GM18861 (cell line): ENCODE data around the gene DMWD.

Experiments
- ATAC-seq: cut with Tn5 transposase; IDR thresholded peaks from one replicate; pipeline ENCODE4 v1.9.1; 2021; ENCODE audit not compliant: unreplicated experiment

Gene DMWD

GRCh38 chr19:45786533-45786894, 6.1 kb downstream of the DMWD start:
- ATAC-seq = no peak

GRCh38 chr19:45785781-45786532, 6.7 kb downstream of the DMWD start:
- no peak for ATAC-seq

- ATAC-seq = no peak
Observed at GRCh38 chr19:45785097-45785496, 7.5 kb downstream of the DMWD start.

GRCh38 chr19:45784096-45784495, 8.5 kb downstream of the DMWD start:
- no peak for ATAC-seq

GRCh38 chr19:45782820-45783785, 9.5 kb downstream of the DMWD start:
- ATAC-seq = no peak

GRCh38 chr19:45782162-45782691, 10.4 kb downstream of the DMWD start, which contains the start of gene DMPK:
TSS of gene DMPK (minus strand) at chr19:45782490. CDS start at chr19:45782352, 138 bp downstream.
- ATAC-seq = no peak

GRCh38 chr19:45781214-45782161, 11.2 kb downstream of the DMWD start:
- ATAC-seq = no peak

- no peak for ATAC-seq
Observed at GRCh38 chr19:45780448-45781213, 12.0 kb downstream of the DMWD start.

- ATAC-seq = no peak
Observed at GRCh38 chr19:45780146-45780447, 12.5 kb downstream of the DMWD start.

GRCh38 chr19:45779231-45780145, 13.2 kb downstream of the DMWD start:
- ATAC-seq = no peak

GRCh38 chr19:45778010-45778661, 14.5 kb downstream of the DMWD start:
- no peak for ATAC-seq

GRCh38 chr19:45777395-45777961, 15.2 kb downstream of the DMWD start:
- no peak for ATAC-seq

- ATAC-seq = no peak
Observed at GRCh38 chr19:45774765-45775164, 17.9 kb downstream of the DMWD start.

- no peak for ATAC-seq
Observed at GRCh38 chr19:45773384-45773783, 19.3 kb downstream of the DMWD start.

GRCh38 chr19:45772912-45773311, 19.7 kb downstream of the DMWD start:
- no peak for ATAC-seq

GRCh38 chr19:45772130-45772840, 20.4 kb downstream of the DMWD start:
- no peak for ATAC-seq

GRCh38 chr19:45771311-45771933, 21.2 kb downstream of the DMWD start:
- no peak for ATAC-seq
